SU-DHL-6 (cell line): ENCODE measurements around the gene LRRC7.

Experiments
- EZH2phosphoT487 ChIP-seq: fragments of 200-600 bp; sonication (generic), shearing (Covaris generic); conservative IDR thresholded peaks from 2 replicates; pipeline ENCODE4 v1.6.1; 2018; ENCODE audit warnings: mild to moderate bottlenecking, antibody characterized with exemption, low read length, moderate library complexity, mixed read lengths
- TF ChIP-seq, protein P1 (sequence below): fragments of 200-600 bp; sonication (generic); IDR thresholded peaks from one replicate; pipeline ENCODE4 v1.5.1; 2017; ENCODE audit warnings: antibody characterized with exemption, mild to moderate bottlenecking, low read length, moderate library complexity; ENCODE audit not compliant: insufficient read depth, poor library complexity, severe bottlenecking

DNA sequence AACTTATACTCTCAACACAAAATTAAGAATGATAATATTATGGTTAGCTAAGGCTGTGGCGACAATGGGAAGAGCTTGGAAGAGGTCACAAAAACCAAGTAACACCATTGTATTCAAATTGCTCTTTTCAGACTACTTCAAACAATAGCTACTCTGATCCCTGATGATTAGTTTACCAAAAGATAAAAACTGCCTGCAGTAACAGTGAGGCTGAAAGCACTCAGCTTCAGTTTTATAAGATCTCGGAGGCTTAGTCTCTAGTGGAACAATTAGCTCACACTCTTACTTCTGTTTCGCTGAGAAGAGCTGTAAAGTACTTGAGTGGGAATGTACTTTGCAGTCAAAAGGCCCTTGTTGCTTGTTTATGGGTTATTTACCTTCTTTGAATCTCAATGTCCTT lies 278.5 kb downstream of the LRRC7 start:
- TF ChIP-seq, protein P1, sequence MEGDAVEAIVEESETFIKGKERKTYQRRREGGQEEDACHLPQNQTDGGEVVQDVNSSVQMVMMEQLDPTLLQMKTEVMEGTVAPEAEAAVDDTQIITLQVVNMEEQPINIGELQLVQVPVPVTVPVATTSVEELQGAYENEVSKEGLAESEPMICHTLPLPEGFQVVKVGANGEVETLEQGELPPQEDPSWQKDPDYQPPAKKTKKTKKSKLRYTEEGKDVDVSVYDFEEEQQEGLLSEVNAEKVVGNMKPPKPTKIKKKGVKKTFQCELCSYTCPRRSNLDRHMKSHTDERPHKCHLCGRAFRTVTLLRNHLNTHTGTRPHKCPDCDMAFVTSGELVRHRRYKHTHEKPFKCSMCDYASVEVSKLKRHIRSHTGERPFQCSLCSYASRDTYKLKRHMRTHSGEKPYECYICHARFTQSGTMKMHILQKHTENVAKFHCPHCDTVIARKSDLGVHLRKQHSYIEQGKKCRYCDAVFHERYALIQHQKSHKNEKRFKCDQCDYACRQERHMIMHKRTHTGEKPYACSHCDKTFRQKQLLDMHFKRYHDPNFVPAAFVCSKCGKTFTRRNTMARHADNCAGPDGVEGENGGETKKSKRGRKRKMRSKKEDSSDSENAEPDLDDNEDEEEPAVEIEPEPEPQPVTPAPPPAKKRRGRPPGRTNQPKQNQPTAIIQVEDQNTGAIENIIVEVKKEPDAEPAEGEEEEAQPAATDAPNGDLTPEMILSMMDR = no peak
- TF ChIP-seq EZH2phosphoT487 = no peak
